GM21390 (cell line): Measurements from ENCODE around the gene NBDY.
"Not testable (repeated sequence)": the region's sequence is repeated elsewhere in the genome, so short reads cannot be mapped to it uniquely, and the experiment has no call there.

Source experiments
- ATAC-seq: cut with Tn5 transposase; IDR thresholded peaks from one replicate; pipeline ENCODE4 v1.9.1; 2021; ENCODE audit not compliant: unreplicated experiment

The NBDY gene

GRCh38 chrX:56729152-56729850, at the start of gene NBDY:
TSS of gene NBDY (plus strand) at chrX:56729243. CDS start at chrX:56729354, 111 bp downstream.
- ATAC-seq: peak; percentile 61

GRCh38 chrX:56704530-56704929, 24.5 kb upstream of the NBDY start:
- not testable (repeated sequence) for ATAC-seq

GRCh38 chrX:56726605-56727004, 2.4 kb upstream of the NBDY start:
- no peak for ATAC-seq

- no peak for ATAC-seq
These were observed 1.5 kb upstream of the NBDY start for GRCh38 chrX:56727531-56727930.

- ATAC-seq: peak; percentile 36
These were observed 722 bp upstream of the NBDY start for GRCh38 chrX:56728321-56728720.

GRCh38 chrX:56728752-56729151, 291 bp upstream of the NBDY start:
- peak; percentile 49 for ATAC-seq

GRCh38 chrX:56733459-56734046, 4.5 kb downstream of the NBDY start:
- peak; percentile 36 for ATAC-seq

GRCh38 chrX:56736219-56736618, 7.2 kb downstream of the NBDY start:
- no peak for ATAC-seq

- no peak for ATAC-seq
These were observed 9.6 kb downstream of the NBDY start for GRCh38 chrX:56738670-56739069.

- ATAC-seq: no peak
These were observed 16.0 kb downstream of the NBDY start for GRCh38 chrX:56744996-56745395.

- ATAC-seq: no peak
These were observed 18.0 kb downstream of the NBDY start for GRCh38 chrX:56746996-56747395.

GRCh38 chrX:56751071-56751470, 22.0 kb downstream of the NBDY start:
- ATAC-seq: no peak

GRCh38 chrX:56757327-56757726, 28.3 kb downstream of the NBDY start:
- peak; percentile 70 for ATAC-seq

GRCh38 chrX:56758456-56758855, 29.4 kb downstream of the NBDY start:
- ATAC-seq: no peak

GRCh38 chrX:56759736-56760409, 30.8 kb downstream of the NBDY start:
- ATAC-seq: no peak

- not testable (repeated sequence) for ATAC-seq
These were observed 31.5 kb downstream of the NBDY start for GRCh38 chrX:56760410-56761124.

GRCh38 chrX:56761167-56761566, 32.1 kb downstream of the NBDY start:
- ATAC-seq: no peak

GRCh38 chrX:56762220-56762619, 33.2 kb downstream of the NBDY start:
- peak; percentile 33 for ATAC-seq

- peak; percentile 10 for ATAC-seq
These were observed 33.9 kb downstream of the NBDY start for GRCh38 chrX:56762707-56763555.

GRCh38 chrX:56763556-56764152, 34.6 kb downstream of the NBDY start:
- no peak for ATAC-seq
